ENCODE data around the gene DECR2. TPM values are rescaled to one million over a fixed set of nuclear protein-coding genes. Genes with fewer than 3 reads are reported as not detected.

DECR2 gene
- 2.7 TPM for total RNA-seq (2013)
- polyA plus RNA-seq (10 to 100 TPM in 1 of 3 donors, 1 to 10 TPM in 2; 5.7 to 12.8 (median 8.7) TPM), polyA minus RNA-seq (1.4 and 3.2 TPM in 2 replicates), total RNA-seq (0.29 to 2.9 (median 1.2) reads per million in 11 experiments)

GRCh38 chr16:401468-402348 is at the start of gene DECR2:
Gene DECR2, plus strand, starts transcription at chr16:401885. Its CDS starts 79 bp downstream, at chr16:401964.
- H4K20me1 ChIP-seq (ENCODE audit: insufficient read depth, low read length) = no peaks in the 10 kb centered on the region
- H3K36me3 ChIP-seq (replicated peaks in 1 of 2; ENCODE audit: control insufficient read depth in 1 of 2, insufficient read depth in 2 of 2, low read length in 2 of 2) = no peaks in the 10 kb centered on the region
- Mint-ChIP-seq H3K27me3 (ENCODE audit: low read depth in 3 of 3) (peaks cover under 1% of the 10 kb centered on the region in 3 donors), H3K27ac (peak within 1 kb of the TSS; percentile 90 to 98 (median 97)), H3K4me1 (peaks cover 24% of the 10 kb centered on the region), H3K9me3 (no peaks in the 10 kb centered on the region), H3K4me3 (peak within 1 kb of the TSS; percentile 93 to 97), H3K36me3 (peaks cover 0 to 6% of the 10 kb centered on the region in 2 donors)
- H3K4me1 ChIP-seq (ENCODE audit: control insufficient read depth in 1 of 2, insufficient read depth in 2 of 2, low read length in 2 of 2) = peaks cover 25 to 32% of the 10 kb centered on the region in 2 donors
- H2AFZ ChIP-seq (ENCODE audit: insufficient read depth, low read depth, low read length, poor library complexity, severe bottlenecking) = peak within 1 kb of the TSS; percentile 90
- TF ChIP-seq, protein P1, sequence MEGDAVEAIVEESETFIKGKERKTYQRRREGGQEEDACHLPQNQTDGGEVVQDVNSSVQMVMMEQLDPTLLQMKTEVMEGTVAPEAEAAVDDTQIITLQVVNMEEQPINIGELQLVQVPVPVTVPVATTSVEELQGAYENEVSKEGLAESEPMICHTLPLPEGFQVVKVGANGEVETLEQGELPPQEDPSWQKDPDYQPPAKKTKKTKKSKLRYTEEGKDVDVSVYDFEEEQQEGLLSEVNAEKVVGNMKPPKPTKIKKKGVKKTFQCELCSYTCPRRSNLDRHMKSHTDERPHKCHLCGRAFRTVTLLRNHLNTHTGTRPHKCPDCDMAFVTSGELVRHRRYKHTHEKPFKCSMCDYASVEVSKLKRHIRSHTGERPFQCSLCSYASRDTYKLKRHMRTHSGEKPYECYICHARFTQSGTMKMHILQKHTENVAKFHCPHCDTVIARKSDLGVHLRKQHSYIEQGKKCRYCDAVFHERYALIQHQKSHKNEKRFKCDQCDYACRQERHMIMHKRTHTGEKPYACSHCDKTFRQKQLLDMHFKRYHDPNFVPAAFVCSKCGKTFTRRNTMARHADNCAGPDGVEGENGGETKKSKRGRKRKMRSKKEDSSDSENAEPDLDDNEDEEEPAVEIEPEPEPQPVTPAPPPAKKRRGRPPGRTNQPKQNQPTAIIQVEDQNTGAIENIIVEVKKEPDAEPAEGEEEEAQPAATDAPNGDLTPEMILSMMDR (IDR thresholded peaks at IDR 0.05) = peak; percentile 59
- intact Hi-C loops (cut with micrococcal nuclease) = loop anchor here in 1 of 2 donors (5.0 kb wide), 1 partner anchor 126 kb away; the partner anchor contains the start of gene CAPN15
- DNase-seq = peak; percentile 81 to 88 (median 83)
- H3K9ac ChIP-seq (ENCODE audit: insufficient read depth, low read length, poor library complexity, severe bottlenecking) = peak within 1 kb of the TSS; percentile 81
- H3K79me2 ChIP-seq (ENCODE audit: insufficient read depth, low read length) = peaks cover 4% of the 10 kb centered on the region
- peak within 1 kb of the TSS; percentile 78 for H3K4me2 ChIP-seq (replicated peaks; ENCODE audit: extremely low read depth, low read length, poor library complexity, severe bottlenecking)
- no peaks in the 10 kb centered on the region for H3K9me3 ChIP-seq (replicated peaks in 1 of 2; ENCODE audit: control insufficient read depth in 1 of 2, insufficient read depth in 1 of 2, low read length in 2 of 2)
- no peaks in the 10 kb centered on the region for H3K27me3 ChIP-seq (ENCODE audit: control insufficient read depth in 2 of 2, insufficient read depth in 2 of 2, low read length in 2 of 2)
- peak within 1 kb of the TSS; percentile 78 to 85 for H3K27ac ChIP-seq (ENCODE audit: low read depth in 1 of 2, low read length in 2 of 2)
- H3K4me3 ChIP-seq (replicated peaks in 1 of 3; ENCODE audit: low read depth in 2 of 3, low read length in 3 of 3) = peak within 1 kb of the TSS; percentile 86 to 97 (median 92)
- under 1% methylated on average over 82 of the region's 91 CpGs for WGBS (ENCODE audit: insufficient coverage)
